Neuronal stem cell (in vitro differentiated cells): ENCODE measurements around the gene TANK.

Experiments
- DNase-seq: peaks from one replicate; pipeline ENCODE4 v3.0.0-alpha.2; 2013; ENCODE audit warnings: low spot score
- H2AFZ ChIP-seq: one replicate; pipeline ENCODE4 v1.6.1; 2013; ENCODE audit warnings: mild to moderate bottlenecking, low read length, inconsistent platforms
- H2AK5ac ChIP-seq: 2 replicates; pipeline ENCODE4 v1.6.1; 2013; ENCODE audit warnings: low read depth, mild to moderate bottlenecking, inconsistent platforms, low read length, moderate library complexity, mixed read lengths
- H2BK120ac ChIP-seq: 2 replicates; pipeline ENCODE4 v1.6.1; 2013; ENCODE audit warnings: low read depth, mild to moderate bottlenecking, inconsistent platforms, low read length, moderate library complexity, mixed read lengths
- H2BK12ac ChIP-seq: one replicate; pipeline ENCODE4 v1.6.1; 2013; ENCODE audit warnings: low read length, inconsistent platforms
- H2BK15ac ChIP-seq: 2 replicates; pipeline ENCODE4 v1.6.1; 2013; ENCODE audit warnings: mild to moderate bottlenecking, low read length, inconsistent platforms, mixed read lengths
- H2BK5ac ChIP-seq: one replicate; pipeline ENCODE4 v1.6.1; 2013; ENCODE audit warnings: inconsistent platforms, mild to moderate bottlenecking, low read length, moderate library complexity
- H3K14ac ChIP-seq: one replicate; pipeline ENCODE4 v1.6.1; 2013; ENCODE audit warnings: low read length, inconsistent platforms
- H3K18ac ChIP-seq: 2 replicates; pipeline ENCODE4 v1.6.1; 2013; ENCODE audit warnings: low read length, inconsistent platforms
- H3K23ac ChIP-seq: 2 replicates; pipeline ENCODE4 v1.6.1; 2013; ENCODE audit warnings: low read depth, mild to moderate bottlenecking, mixed read lengths, low read length, inconsistent platforms; ENCODE audit not compliant: poor library complexity
- H3K27ac ChIP-seq: replicated peaks from 3 replicates; pipeline ENCODE4 v1.5.1; 2013; ENCODE audit warnings: low read length, inconsistent platforms
- H3K27me3 ChIP-seq, 3 experiments: 2 replicates each; pipeline ENCODE4 v1.6.1; 2013; ENCODE audit warnings: low read length in 3 of 3, mild to moderate bottlenecking in 2 of 3, inconsistent platforms in 1 of 3, low read depth in 1 of 3, mixed read lengths in 1 of 3, moderate library complexity in 1 of 3; ENCODE audit not compliant: control insufficient read depth in 3 of 3, insufficient read depth in 3 of 3
- H3K36me3 ChIP-seq, 2 donors: replicated peaks in 1 of 2; 2 replicates each; pipeline ENCODE4 v1.6.1; 2013; ENCODE audit warnings: low read length in 2 of 2; ENCODE audit not compliant: control insufficient read depth in 2 of 2, insufficient read depth in 2 of 2
- H3K4ac ChIP-seq: 2 replicates; pipeline ENCODE4 v1.6.1; 2013; ENCODE audit warnings: inconsistent platforms, mild to moderate bottlenecking, low read length, moderate library complexity
- H3K4me1 ChIP-seq, 2 donors: 1 replicate in 1 of 2; 2 replicates in 1 of 2; pipeline ENCODE4 v1.6.1; 2013; ENCODE audit warnings: low read length in 2 of 2, low read depth in 1 of 2; ENCODE audit not compliant: control insufficient read depth in 2 of 2, insufficient read depth in 1 of 2
- H3K4me2 ChIP-seq: one replicate; pipeline ENCODE4 v1.6.1; 2013; ENCODE audit warnings: mild to moderate bottlenecking, low read length, inconsistent platforms; ENCODE audit not compliant: insufficient read depth, poor library complexity, severe bottlenecking
- H3K4me3 ChIP-seq, 2 donors: 2 replicates each; pipeline ENCODE4 v1.5.1; 2013; ENCODE audit warnings: low read length in 2 of 2, mild to moderate bottlenecking in 2 of 2, inconsistent platforms in 1 of 2, moderate library complexity in 1 of 2
- H3K79me1 ChIP-seq: one replicate; pipeline ENCODE4 v1.6.1; 2013; ENCODE audit warnings: low read depth, mild to moderate bottlenecking, inconsistent platforms, low read length, moderate library complexity
- H3K9ac ChIP-seq: one replicate; pipeline ENCODE4 v1.6.1; 2013; ENCODE audit warnings: mild to moderate bottlenecking, low read depth, low read length, inconsistent platforms; ENCODE audit not compliant: poor library complexity
- H3K9me3 ChIP-seq, 2 donors: replicated peaks in 1 of 2; 2 replicates each; pipeline versions ENCODE3 to v1.6.1; 2013; ENCODE audit warnings: low read length in 2 of 2, mild to moderate bottlenecking in 2 of 2, inconsistent platforms in 1 of 2, low read depth in 1 of 2, mixed read lengths in 1 of 2, moderate library complexity in 1 of 2; ENCODE audit not compliant: control insufficient read depth in 2 of 2, insufficient read depth in 1 of 2
- H4K8ac ChIP-seq: one replicate; pipeline ENCODE4 v1.6.1; 2013; ENCODE audit warnings: low read depth, mild to moderate bottlenecking, inconsistent platforms, low read length, moderate library complexity
- H4K91ac ChIP-seq: one replicate; pipeline ENCODE4 v1.6.1; 2013; ENCODE audit warnings: low read length, low read depth, mild to moderate bottlenecking, inconsistent platforms; ENCODE audit not compliant: poor library complexity
- WGBS, 2 donors: extraction: QIAGEN DNeasy Blood & Tissue Kit; methylation state at CpG; one replicate each; pipeline ENCODE4 v1.1.7; 2013; ENCODE audit warnings: missing lambda C conversion rate in 2 of 2, mixed read lengths in 1 of 2; ENCODE audit not compliant: insufficient read length in 2 of 2, insufficient replicate concordance in 1 of 2; ENCODE audit errors: extremely low coverage in 2 of 2; 5-methylcytosine and 5-hydroxymethylcytosine counted together

Gene TANK

GRCh38 chr2:161121622-161122021, 38.6 kb upstream of the TANK start:
- no peak overlapping the region for H2BK12ac ChIP-seq
- no peak overlapping the region for H3K18ac ChIP-seq
- H3K4me2 ChIP-seq: no peak overlapping the region
- no peak overlapping the region for H2BK5ac ChIP-seq
- no peak overlapping the region for H3K27ac ChIP-seq
- peaks cover 0 to 2% of the 10 kb centered on the region in 2 donors for H3K4me1 ChIP-seq
- no peak overlapping the region for H4K8ac ChIP-seq
- DNase-seq: no peak
- no peak overlapping the region for H3K4me3 ChIP-seq
- H3K23ac ChIP-seq: no peak overlapping the region
- WGBS, 2 donors: no CpG with 5 or more reads among the region's 2 CpGs
- H3K27me3 ChIP-seq: no peaks in the 10 kb centered on the region
- H2AK5ac ChIP-seq: no peak overlapping the region
- H3K4ac ChIP-seq: no peak overlapping the region
- no peak overlapping the region for H2AFZ ChIP-seq
- H3K14ac ChIP-seq: no peak overlapping the region
- H3K9me3 ChIP-seq: no peaks in the 10 kb centered on the region
- H2BK120ac ChIP-seq: no peak overlapping the region
- no peaks in the 10 kb centered on the region for H3K36me3 ChIP-seq
- H2BK15ac ChIP-seq: no peak overlapping the region
- no peaks in the 10 kb centered on the region for H3K79me1 ChIP-seq
- H4K91ac ChIP-seq: no peak overlapping the region
- H3K9ac ChIP-seq: no peak overlapping the region

- Histone ChIP-seq H2AK5ac (no peak overlapping the region), H3K23ac (no peak overlapping the region), H4K8ac (no peak overlapping the region), H2AFZ (peak overlapping the region; percentile 57), H2BK120ac (no peak overlapping the region), H3K4me3 (no peak overlapping the region), H3K9me3 (no peaks in the 10 kb centered on the region), H3K4me1 (peaks cover 0 to 2% of the 10 kb centered on the region in 2 donors), H2BK5ac (no peak overlapping the region), H2BK12ac (no peak overlapping the region), H2BK15ac (no peak overlapping the region), H3K18ac (no peak overlapping the region), H3K27me3 (no peaks in the 10 kb centered on the region), H3K14ac (no peak overlapping the region), H3K4me2 (no peak overlapping the region), H3K4ac (no peak overlapping the region), H3K9ac (no peak overlapping the region), H3K36me3 (no peaks in the 10 kb centered on the region), H3K79me1 (no peaks in the 10 kb centered on the region), H4K91ac (no peak overlapping the region), H3K27ac (no peak overlapping the region)
- DNase-seq: no peak
- WGBS, 2 donors: no CpG with 5 or more reads among the region's 3 CpGs
Observed at GRCh38 chr2:161122772-161123530, 37.3 kb upstream of the TANK start.

- no peak overlapping the region for H2AK5ac ChIP-seq
- no peak overlapping the region for H3K23ac ChIP-seq
- H3K18ac ChIP-seq: no peak overlapping the region
- no CpG with 5 or more reads among the region's 2 CpGs for WGBS, 2 donors
- H3K4me3 ChIP-seq: no peak overlapping the region
- DNase-seq: no peak
- no peak overlapping the region for H2BK12ac ChIP-seq
- H3K4ac ChIP-seq: no peak overlapping the region
- H3K79me1 ChIP-seq: no peaks in the 10 kb centered on the region
- no peak overlapping the region for H3K9ac ChIP-seq
- no peak overlapping the region for H3K14ac ChIP-seq
- H2BK15ac ChIP-seq: no peak overlapping the region
- H3K27me3 ChIP-seq: no peaks in the 10 kb centered on the region
- H3K9me3 ChIP-seq: no peaks in the 10 kb centered on the region
- no peak overlapping the region for H3K4me2 ChIP-seq
- H3K36me3 ChIP-seq: no peaks in the 10 kb centered on the region
- H3K27ac ChIP-seq: no peak overlapping the region
- H2AFZ ChIP-seq: peak overlapping the region; percentile 57
- no peak overlapping the region for H4K8ac ChIP-seq
- no peak overlapping the region for H2BK120ac ChIP-seq
- H2BK5ac ChIP-seq: no peak overlapping the region
- peaks cover 0 to 2% of the 10 kb centered on the region in 2 donors for H3K4me1 ChIP-seq
- H4K91ac ChIP-seq: no peak overlapping the region
Observed at GRCh38 chr2:161123531-161124030, 36.6 kb upstream of the TANK start.

GRCh38 chr2:161124201-161124600, 36.0 kb upstream of the TANK start:
- H3K23ac ChIP-seq: no peak overlapping the region
- no peak overlapping the region for H2AK5ac ChIP-seq
- H3K4me1 ChIP-seq: peaks cover 0 to 2% of the 10 kb centered on the region in 2 donors
- H3K27me3 ChIP-seq: no peaks in the 10 kb centered on the region
- H3K4me3 ChIP-seq: no peak overlapping the region
- no peaks in the 10 kb centered on the region for H3K9me3 ChIP-seq
- H2BK12ac ChIP-seq: no peak overlapping the region
- no CpG with 5 or more reads among the region's 2 CpGs for WGBS, 2 donors
- no peaks in the 10 kb centered on the region for H3K36me3 ChIP-seq
- H4K91ac ChIP-seq: no peak overlapping the region
- no peaks in the 10 kb centered on the region for H3K79me1 ChIP-seq
- H3K14ac ChIP-seq: no peak overlapping the region
- H3K4ac ChIP-seq: no peak overlapping the region
- no peak overlapping the region for H2BK120ac ChIP-seq
- H3K27ac ChIP-seq: no peak overlapping the region
- no peak for DNase-seq
- H3K9ac ChIP-seq: no peak overlapping the region
- H3K4me2 ChIP-seq: no peak overlapping the region
- H3K18ac ChIP-seq: no peak overlapping the region
- no peak overlapping the region for H2BK15ac ChIP-seq
- H2BK5ac ChIP-seq: no peak overlapping the region
- no peak overlapping the region for H2AFZ ChIP-seq
- H4K8ac ChIP-seq: no peak overlapping the region
